ENCODE measurements around the gene CAMK1D. TPM values are rescaled to one million over a fixed set of nuclear protein-coding genes. Genes with fewer than 3 reads are reported as not detected.

CAMK1D gene
- total RNA-seq, 1 donor from 2014 or later = 7.4 TPM

DNA sequence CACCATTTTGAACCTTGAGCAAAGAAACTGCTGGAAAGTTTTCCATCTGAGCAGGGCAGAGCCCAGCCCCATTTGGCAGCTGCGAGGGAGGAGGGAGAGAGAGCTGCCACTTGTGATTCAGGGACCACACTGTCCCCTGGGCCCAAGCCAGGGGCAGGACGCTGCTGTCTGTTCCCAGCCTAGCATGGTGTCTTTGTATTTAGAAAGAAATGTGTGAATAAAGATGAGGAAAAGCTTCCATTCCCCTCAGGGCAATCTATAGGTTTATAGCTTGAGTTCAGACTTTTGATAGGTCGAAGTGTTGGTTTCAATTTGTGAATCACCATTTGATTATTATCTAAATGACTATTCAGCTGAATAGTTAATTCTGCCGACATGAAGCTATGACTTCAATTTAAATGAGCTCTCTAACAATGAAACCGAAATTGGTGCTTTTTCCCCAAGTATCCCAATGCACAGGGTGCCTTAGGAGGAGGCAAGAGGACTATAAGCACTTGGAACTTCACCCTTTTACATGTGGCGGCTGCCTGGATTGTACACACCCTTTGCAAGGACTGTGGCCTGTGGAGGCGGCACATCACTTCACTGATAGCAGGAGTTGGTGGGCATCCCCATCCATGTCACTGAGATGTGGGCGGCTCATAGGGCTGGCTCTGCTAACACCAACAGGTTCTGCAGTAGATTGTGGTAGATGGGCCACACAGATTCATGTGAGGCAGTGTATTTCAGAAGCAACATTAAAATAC is 428.7 kb downstream of the CAMK1D start:
- no peaks in the 10 kb centered on the region for H3K9me3 Mint-ChIP-seq
- H3K27ac Mint-ChIP-seq = no peak overlapping the region
- intact Hi-C loops (cut with micrococcal nuclease) = no loop called here
- no peak overlapping the region for H3K4me3 Mint-ChIP-seq
- peaks cover 5% of the 10 kb centered on the region for H3K4me1 Mint-ChIP-seq (ENCODE audit: low read depth)
- H3K27me3 Mint-ChIP-seq (ENCODE audit: insufficient read depth) = no peaks in the 10 kb centered on the region
- H3K36me3 Mint-ChIP-seq (ENCODE audit: low read depth) = no peaks in the 10 kb centered on the region
- DNase-seq (ENCODE audit: low spot score) = no peak

DNA sequence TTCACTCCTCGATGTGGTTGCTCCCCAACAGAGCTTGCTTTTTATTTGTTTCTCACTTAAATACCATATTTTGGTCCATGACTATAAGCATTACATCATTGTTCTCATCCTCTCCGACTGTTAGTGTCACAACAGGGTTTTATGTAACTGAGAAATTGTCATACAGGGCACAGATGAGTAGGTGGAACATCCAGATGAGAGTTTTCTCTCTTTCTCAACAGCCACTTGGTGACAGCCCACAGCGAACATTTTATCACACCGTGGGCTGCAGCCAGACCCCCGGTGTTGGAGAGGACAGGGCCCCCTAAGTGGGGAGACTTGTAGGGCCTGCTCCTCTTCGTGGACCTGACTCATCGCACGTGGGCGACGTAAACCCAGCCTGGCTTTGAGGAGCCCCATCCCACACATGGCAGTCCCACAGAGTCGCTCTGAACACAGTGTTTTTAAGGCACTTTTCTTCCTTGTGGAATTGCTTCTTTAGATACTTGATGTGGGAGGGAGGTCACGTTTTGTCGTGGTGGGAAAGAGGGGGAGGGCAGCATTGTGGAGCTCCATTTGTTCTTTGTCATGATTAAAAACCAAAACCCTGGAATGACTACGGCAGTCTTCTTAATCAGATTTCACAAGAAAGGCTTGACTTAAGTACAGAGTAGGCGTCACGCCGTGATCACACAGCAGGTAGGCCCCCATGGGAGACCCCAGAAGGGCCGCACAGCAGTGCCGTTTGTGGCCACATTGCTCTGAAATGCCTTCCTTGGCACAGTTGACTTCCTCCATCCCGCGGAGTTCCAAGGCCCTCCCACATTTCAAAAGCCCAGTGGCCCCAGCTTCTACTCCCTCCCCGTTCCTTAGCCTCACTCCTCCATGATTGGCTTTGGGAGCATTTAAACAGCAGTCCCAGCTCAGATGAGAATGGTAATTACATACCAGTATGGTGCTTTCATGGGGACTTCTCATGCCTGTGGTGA is 431.6 kb downstream of the CAMK1D start:
- H3K27me3 Mint-ChIP-seq (ENCODE audit: insufficient read depth) = peaks cover 2% of the 10 kb centered on the region
- intact Hi-C loops (cut with micrococcal nuclease) = no loop called here
- H3K9me3 Mint-ChIP-seq = no peaks in the 10 kb centered on the region
- no peak for DNase-seq (ENCODE audit: low spot score)
- H3K4me1 Mint-ChIP-seq (ENCODE audit: low read depth) = peaks cover 5% of the 10 kb centered on the region
- no peaks in the 10 kb centered on the region for H3K36me3 Mint-ChIP-seq (ENCODE audit: low read depth)
- H3K27ac Mint-ChIP-seq = no peak overlapping the region
- no peak overlapping the region for H3K4me3 Mint-ChIP-seq

DNA sequence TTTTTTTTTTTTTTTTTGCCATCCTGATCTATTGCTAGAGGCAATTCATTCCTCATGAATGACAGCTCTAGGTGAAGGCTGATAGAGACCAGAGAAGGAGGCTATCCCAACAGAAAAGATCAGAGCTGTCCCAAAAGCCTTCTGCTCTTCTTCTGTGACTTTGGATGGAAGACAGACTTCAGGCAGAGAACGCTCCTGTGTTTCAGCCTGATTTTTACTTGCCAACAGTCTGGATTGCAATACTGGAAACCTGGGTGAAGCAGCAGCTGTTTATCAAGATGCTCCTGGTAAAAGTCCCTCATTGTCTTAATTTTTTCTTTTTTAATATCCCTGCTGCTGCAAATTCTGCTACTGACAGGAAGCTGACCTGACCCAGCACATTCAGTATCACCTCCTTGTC is 432.6 kb downstream of the CAMK1D start:
- Mint-ChIP-seq H3K27ac (no peak overlapping the region), H3K9me3 (no peaks in the 10 kb centered on the region), H3K4me1 (ENCODE audit: low read depth) (peaks cover 5% of the 10 kb centered on the region), H3K4me3 (no peak overlapping the region), H3K36me3 (ENCODE audit: low read depth) (no peaks in the 10 kb centered on the region), H3K27me3 (ENCODE audit: insufficient read depth) (peaks cover 2% of the 10 kb centered on the region)
- intact Hi-C loops (cut with micrococcal nuclease) = loop anchor here (1.0 kb wide), 1 partner anchor 293 kb away; no protein-coding TSS in a partner anchor
- no peak for DNase-seq (ENCODE audit: low spot score)

DNA sequence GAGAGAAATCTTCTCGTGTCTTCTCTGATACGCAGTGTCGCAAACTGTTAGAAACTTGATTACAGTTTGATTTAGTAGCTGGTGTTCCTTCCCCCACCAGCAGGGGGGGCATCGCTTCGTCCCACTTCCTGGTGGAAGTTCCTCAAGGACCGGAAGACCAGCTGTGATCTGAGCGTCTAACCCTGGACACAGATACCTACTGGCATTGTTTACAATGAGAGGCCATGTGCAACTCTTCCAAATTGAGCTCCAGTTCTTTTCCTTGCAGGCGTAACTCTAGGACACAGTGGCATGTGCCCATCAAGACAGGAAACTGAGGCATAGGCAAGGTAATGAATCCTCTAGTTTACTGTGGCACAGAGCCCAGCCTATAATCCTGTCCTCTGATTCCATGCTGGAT is 433.2 kb downstream of the CAMK1D start:
- Mint-ChIP-seq H3K27me3 (ENCODE audit: insufficient read depth) (peaks cover 2% of the 10 kb centered on the region), H3K27ac (no peak overlapping the region), H3K4me1 (ENCODE audit: low read depth) (peaks cover 5% of the 10 kb centered on the region), H3K4me3 (no peak overlapping the region), H3K9me3 (no peaks in the 10 kb centered on the region), H3K36me3 (ENCODE audit: low read depth) (no peaks in the 10 kb centered on the region)
- intact Hi-C loops (cut with micrococcal nuclease) = loop anchor here (1.0 kb wide), 1 partner anchor 293 kb away; no protein-coding TSS in a partner anchor
- no peak for DNase-seq (ENCODE audit: low spot score)

DNA sequence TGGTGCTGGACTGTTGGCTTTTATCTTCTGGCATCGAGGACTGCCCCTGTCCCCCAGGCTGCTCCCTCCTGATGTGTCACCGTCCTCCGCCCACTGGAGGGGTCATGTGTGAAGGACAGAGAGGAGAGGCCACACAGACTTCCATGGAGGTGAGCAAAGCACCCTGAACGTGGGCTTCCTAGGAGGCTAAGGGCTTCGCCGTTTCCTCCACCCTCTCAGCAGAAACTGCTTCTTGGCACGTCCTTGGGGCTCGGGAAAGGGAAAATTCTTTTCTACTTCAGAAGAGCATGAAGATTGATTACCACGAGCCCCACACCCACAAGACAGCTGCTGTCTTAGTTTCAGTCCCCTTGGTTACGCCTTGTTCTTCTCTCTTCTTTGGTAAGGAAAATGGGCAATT is 433.9 kb downstream of the CAMK1D start:
- peaks cover 5% of the 10 kb centered on the region for H3K4me1 Mint-ChIP-seq (ENCODE audit: low read depth)
- intact Hi-C loops (cut with micrococcal nuclease) = no loop called here
- H3K9me3 Mint-ChIP-seq = no peaks in the 10 kb centered on the region
- H3K4me3 Mint-ChIP-seq = no peak overlapping the region
- peaks cover 2% of the 10 kb centered on the region for H3K27me3 Mint-ChIP-seq (ENCODE audit: insufficient read depth)
- H3K27ac Mint-ChIP-seq = no peak overlapping the region
- no peaks in the 10 kb centered on the region for H3K36me3 Mint-ChIP-seq (ENCODE audit: low read depth)
- no peak for DNase-seq (ENCODE audit: low spot score)

DNA sequence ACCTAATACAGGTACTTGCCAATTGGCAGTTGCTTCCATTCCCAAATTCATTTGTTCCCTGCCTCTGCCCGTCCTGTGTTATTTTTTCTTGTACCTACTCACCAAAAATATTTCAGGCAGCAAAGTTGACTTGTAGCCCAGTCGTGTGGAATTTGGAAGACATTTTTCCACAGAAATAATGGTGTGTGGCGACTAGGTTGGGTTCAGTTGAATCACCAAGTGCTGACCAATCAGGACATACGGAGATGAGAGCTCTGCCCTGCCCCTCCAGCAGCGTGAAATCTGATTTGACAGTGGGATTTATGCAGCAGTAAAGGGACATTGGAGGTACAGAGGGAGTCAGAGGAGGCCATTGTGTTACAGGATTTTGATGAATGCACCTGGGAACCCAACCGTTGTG is 435.3 kb downstream of the CAMK1D start:
- no peaks in the 10 kb centered on the region for H3K36me3 Mint-ChIP-seq (ENCODE audit: low read depth)
- DNase-seq (ENCODE audit: low spot score) = no peak
- H3K4me3 Mint-ChIP-seq = no peak overlapping the region
- intact Hi-C loops (cut with micrococcal nuclease) = no loop called here
- no peak overlapping the region for H3K27ac Mint-ChIP-seq
- peaks cover 2% of the 10 kb centered on the region for H3K27me3 Mint-ChIP-seq (ENCODE audit: insufficient read depth)
- H3K4me1 Mint-ChIP-seq (ENCODE audit: low read depth) = peaks cover 5% of the 10 kb centered on the region
- no peaks in the 10 kb centered on the region for H3K9me3 Mint-ChIP-seq

DNA sequence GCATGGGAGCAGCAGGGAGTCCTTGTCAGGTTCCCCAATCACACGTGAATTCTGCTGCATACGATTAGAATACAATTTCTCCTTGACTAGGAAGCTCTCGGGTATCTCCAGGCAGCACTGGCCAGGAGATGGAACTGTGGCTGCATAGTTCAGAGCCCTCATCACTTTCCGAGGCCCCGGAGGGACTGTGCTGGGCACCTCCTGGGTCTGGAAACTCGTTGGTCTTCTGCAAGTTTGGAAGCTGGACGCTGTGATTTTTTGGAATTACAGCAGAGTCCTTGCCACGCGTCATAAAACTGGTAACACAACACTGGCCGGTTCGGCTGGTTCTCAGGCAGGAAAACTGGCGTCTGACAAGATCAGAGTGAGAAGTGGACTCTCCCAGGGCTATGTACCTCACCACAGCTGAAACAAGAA is 436.1 kb downstream of the CAMK1D start:
- no peak overlapping the region for H3K27ac Mint-ChIP-seq
- peaks cover 5% of the 10 kb centered on the region for H3K4me1 Mint-ChIP-seq (ENCODE audit: low read depth)
- peaks cover 2% of the 10 kb centered on the region for H3K27me3 Mint-ChIP-seq (ENCODE audit: insufficient read depth)
- no peak for DNase-seq (ENCODE audit: low spot score)
- no peaks in the 10 kb centered on the region for H3K36me3 Mint-ChIP-seq (ENCODE audit: low read depth)
- H3K9me3 Mint-ChIP-seq = no peaks in the 10 kb centered on the region
- H3K4me3 Mint-ChIP-seq = no peak overlapping the region
- intact Hi-C loops (cut with micrococcal nuclease) = no loop called here

DNA sequence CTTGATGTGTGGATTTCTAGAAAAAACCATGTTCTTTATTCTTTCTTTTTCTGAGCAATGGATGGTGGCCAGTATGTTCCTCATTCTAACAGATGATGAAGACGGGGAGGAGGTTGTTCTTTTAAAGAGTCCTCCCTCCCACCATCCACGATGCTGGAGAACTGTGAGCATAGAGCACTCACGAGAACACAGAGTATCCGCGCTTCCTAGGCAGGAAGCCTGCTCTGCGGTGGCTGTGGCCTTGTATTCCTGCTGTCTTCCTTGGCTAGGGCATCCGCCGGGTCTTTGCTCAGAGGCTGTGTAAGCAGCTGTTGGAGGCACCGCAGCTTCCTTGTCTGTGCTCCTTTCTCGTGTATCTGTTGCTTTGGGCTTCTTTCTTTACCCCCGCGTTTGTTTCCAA is 437.9 kb downstream of the CAMK1D start:
- H3K4me3 Mint-ChIP-seq = no peak overlapping the region
- no peaks in the 10 kb centered on the region for H3K36me3 Mint-ChIP-seq (ENCODE audit: low read depth)
- H3K4me1 Mint-ChIP-seq (ENCODE audit: low read depth) = peaks cover 4% of the 10 kb centered on the region
- intact Hi-C loops (cut with micrococcal nuclease) = no loop called here
- H3K27ac Mint-ChIP-seq = no peak overlapping the region
- no peaks in the 10 kb centered on the region for H3K9me3 Mint-ChIP-seq
- DNase-seq (ENCODE audit: low spot score) = no peak
- H3K27me3 Mint-ChIP-seq (ENCODE audit: insufficient read depth) = peaks cover 2% of the 10 kb centered on the region

DNA sequence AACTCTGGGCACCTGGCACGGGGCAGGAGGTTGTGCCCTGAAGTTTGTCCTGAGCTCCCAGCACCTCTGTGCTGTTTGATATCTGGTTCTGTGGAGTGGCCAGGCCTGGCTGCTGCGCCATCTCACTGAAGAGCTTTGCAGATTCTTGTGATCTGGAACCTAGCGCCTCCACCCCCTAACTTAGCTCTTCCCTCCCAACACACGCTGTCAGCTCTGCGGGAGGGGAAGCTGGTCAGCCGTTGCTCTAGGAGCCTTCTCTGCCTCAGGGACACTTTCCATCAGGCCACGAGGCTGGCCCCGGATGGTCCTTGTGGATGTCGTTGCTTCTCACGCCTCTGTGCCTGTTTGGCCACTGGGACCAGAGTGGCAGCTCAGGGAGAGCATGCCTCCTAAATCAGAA is 438.9 kb downstream of the CAMK1D start:
- H3K4me1 Mint-ChIP-seq (ENCODE audit: low read depth) = no peaks in the 10 kb centered on the region
- no peak overlapping the region for H3K27ac Mint-ChIP-seq
- no peak overlapping the region for H3K4me3 Mint-ChIP-seq
- DNase-seq (ENCODE audit: low spot score) = no peak
- intact Hi-C loops (cut with micrococcal nuclease) = no loop called here
- H3K36me3 Mint-ChIP-seq (ENCODE audit: low read depth) = no peaks in the 10 kb centered on the region
- no peaks in the 10 kb centered on the region for H3K9me3 Mint-ChIP-seq
- peaks cover 2% of the 10 kb centered on the region for H3K27me3 Mint-ChIP-seq (ENCODE audit: insufficient read depth)

DNA sequence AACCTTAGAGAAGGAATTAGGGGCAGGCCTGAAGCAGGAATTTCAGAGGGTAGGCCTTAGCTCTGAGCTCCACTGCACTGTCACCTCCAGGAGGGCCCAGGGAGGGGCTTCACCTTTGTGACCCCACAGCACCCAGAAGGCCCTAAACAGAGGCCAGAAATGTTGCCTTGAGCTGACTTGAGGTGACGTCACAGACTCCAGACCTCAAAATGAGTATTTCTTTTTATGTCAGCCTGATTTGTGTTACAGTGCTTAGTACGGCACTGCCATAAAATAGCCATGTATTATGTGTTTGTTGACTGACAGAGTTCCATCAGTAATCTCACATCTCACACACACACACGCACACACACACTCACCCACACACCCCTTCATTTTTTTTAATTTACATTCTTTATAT is 440.9 kb downstream of the CAMK1D start:
- H3K9me3 Mint-ChIP-seq = no peaks in the 10 kb centered on the region
- no peak overlapping the region for H3K27ac Mint-ChIP-seq
- no peaks in the 10 kb centered on the region for H3K4me1 Mint-ChIP-seq (ENCODE audit: low read depth)
- intact Hi-C loops (cut with micrococcal nuclease) = no loop called here
- no peak overlapping the region for H3K4me3 Mint-ChIP-seq
- no peak for DNase-seq (ENCODE audit: low spot score)
- no peaks in the 10 kb centered on the region for H3K36me3 Mint-ChIP-seq (ENCODE audit: low read depth)
- H3K27me3 Mint-ChIP-seq (ENCODE audit: insufficient read depth) = peaks cover 2% of the 10 kb centered on the region

DNA sequence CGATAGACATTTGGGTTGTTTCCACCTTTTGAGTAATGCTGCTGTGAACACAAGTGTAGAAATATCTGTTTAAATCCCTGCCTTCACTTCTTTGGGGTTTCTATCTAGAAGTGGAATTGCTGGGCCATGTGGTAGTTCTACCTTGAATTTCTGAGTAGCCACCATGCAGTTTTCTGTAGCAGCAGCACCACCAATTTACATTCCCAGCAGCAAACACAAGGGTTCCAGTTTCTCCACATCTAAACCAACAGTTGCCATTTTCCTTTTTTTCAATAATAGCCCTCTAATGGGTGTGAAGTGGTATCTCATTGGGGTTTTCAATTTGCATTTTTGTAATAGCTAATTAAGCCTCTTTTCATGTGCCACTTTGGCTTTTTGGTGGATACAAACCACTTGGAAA is 442.4 kb downstream of the CAMK1D start:
- no peaks in the 10 kb centered on the region for H3K4me1 Mint-ChIP-seq (ENCODE audit: low read depth)
- no peaks in the 10 kb centered on the region for H3K36me3 Mint-ChIP-seq (ENCODE audit: low read depth)
- no peak for DNase-seq (ENCODE audit: low spot score)
- intact Hi-C loops (cut with micrococcal nuclease) = no loop called here
- no peaks in the 10 kb centered on the region for H3K27me3 Mint-ChIP-seq (ENCODE audit: insufficient read depth)
- H3K27ac Mint-ChIP-seq = no peak overlapping the region
- H3K4me3 Mint-ChIP-seq = no peak overlapping the region
- H3K9me3 Mint-ChIP-seq = no peaks in the 10 kb centered on the region

DNA sequence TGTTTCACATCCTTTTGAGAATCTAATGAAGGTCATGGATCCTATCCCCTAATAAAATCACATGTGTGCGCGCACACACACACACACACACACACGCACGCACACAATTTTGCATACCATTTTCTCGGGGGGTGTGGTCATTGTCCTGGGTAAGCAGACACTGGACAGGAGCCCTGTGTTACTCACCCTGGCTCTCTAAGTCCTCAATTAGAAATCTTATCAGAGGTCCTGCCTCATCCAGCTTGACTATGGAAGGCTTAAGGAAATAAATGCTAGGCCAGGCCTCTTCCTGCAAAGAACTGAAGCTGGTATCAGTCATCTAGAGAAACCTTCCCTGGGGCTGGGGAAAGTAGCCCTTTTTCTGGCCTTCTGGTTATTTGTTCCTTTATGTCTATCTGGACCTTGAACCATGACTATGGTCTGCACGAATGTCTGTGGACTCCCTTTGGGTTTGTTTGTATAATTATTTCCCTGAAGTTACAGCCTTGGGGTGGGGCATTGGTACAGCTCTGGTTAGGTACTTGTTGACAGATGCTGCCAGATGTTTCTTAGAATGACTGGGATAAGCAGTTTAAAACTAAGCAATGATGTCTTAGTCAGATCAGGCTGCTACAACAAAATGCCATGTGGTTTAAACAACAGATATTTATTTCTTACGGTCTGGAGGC is 443.7 kb downstream of the CAMK1D start:
- no peaks in the 10 kb centered on the region for H3K36me3 Mint-ChIP-seq (ENCODE audit: low read depth)
- no peak overlapping the region for H3K27ac Mint-ChIP-seq
- intact Hi-C loops (cut with micrococcal nuclease) = no loop called here
- H3K9me3 Mint-ChIP-seq = no peaks in the 10 kb centered on the region
- no peak overlapping the region for H3K4me3 Mint-ChIP-seq
- no peaks in the 10 kb centered on the region for H3K4me1 Mint-ChIP-seq (ENCODE audit: low read depth)
- no peaks in the 10 kb centered on the region for H3K27me3 Mint-ChIP-seq (ENCODE audit: insufficient read depth)
- no peak for DNase-seq (ENCODE audit: low spot score)

Data from activated T-helper 1 cell treated with anti-CD3 and anti-CD28 coated beads, Interleukin-12 subunit alpha, Interleukin-12 subunit beta, Interleukin-2, Interleukin-4 antibody, amounts not matched to agents 30 ng/mL and 10 ng/mL and 1 ng/mL, durations not matched to agents 14 hours and 24 hours and 36 hours (primary cell).